GM20431 (cell line): ENCODE results near the gene TSGA10IP.
"Not testable (repeated sequence)": the region's sequence is repeated elsewhere in the genome, so short reads cannot be mapped to it uniquely, and the experiment has no call there.

Experiments
- in situ Hi-C: fragments of 300-500 bp; cut with MseI, MboI; formaldehyde crosslinking; loops from one replicate; pipeline ENCODE4 v1.15.0; 2020; ENCODE audit warnings: low sequenced_read_pairs; ENCODE audit not compliant: unreplicated experiment

The TSGA10IP gene

DNA sequence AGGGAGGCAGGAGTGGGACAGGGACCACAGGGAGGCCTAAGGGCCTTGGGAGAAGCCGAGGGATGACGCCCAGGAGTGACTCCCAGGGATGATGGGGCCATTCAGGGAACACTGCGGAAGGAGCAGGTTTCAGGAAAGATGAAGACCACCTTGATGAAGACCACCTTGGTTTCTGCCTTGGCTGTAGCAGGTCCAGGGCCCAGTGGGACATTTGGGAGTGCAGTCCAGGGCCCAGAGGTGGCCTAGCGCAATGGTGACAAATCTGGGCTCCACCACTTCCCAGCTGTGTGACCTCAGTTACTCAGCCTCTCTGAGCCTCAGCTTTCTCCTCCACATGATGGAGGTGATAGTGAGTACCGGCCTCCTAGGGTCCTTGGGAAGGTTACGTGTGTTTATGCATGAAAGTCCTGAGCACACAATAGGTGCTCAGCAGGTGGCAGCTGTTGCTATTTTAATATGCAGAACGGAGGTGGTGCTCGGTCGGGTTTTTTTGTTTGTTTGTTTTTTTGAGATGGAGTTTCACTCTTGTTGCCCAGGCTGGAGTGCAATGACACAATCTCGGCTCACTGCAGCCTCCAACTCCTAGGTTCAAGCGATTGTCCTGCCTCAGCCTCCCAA lies 770 bp downstream of the TSGA10IP start:
- in situ Hi-C loops: no loop called here

DNA sequence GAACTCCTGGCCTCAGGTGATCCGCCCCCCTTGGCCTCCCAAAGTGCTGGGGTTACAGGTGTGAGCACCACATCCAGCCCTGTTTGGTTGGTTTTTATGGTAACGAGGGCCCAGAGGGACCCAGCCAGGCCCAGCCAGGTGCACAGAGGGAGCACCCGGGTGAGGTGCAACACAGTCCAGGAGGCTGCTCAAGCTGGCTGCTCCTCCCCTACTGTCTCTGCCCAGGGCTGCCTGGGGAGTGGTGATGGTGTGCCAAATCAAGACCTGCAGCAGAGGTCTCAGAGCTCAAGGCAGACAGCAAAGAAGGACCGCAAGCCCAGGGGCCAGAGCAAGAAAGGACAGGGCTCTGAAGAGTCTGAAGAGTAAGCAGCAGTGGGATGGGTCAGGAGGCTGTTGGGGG lies 1.4 kb downstream of the TSGA10IP start:
- in situ Hi-C loops: no loop called here

DNA sequence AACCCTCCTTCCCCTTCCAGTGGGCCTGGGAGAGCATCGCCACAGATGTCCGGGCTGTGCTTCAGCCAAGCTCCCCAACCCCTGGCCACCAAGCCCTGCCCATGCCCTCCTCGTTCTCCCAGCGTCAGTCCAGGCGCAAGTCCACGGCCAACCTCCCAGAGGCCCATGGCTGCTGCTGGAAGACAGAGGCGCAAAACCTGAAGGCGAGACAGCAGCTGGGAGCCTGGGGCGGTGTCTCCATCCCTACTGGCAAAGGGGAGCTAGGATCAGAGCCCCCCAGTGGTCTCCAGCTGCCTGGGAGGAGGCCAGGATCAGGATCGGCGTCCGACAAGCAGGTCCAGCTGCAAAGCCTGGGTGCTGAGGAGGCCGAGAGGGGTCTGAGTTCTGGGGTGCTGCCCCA lies 1.9 kb downstream of the TSGA10IP start:
- in situ Hi-C loops: no loop called here

- in situ Hi-C loops: no loop called here
Measured at GRCh38 chr11:65947603-65948125, 2.4 kb downstream of the TSGA10IP start.

DNA sequence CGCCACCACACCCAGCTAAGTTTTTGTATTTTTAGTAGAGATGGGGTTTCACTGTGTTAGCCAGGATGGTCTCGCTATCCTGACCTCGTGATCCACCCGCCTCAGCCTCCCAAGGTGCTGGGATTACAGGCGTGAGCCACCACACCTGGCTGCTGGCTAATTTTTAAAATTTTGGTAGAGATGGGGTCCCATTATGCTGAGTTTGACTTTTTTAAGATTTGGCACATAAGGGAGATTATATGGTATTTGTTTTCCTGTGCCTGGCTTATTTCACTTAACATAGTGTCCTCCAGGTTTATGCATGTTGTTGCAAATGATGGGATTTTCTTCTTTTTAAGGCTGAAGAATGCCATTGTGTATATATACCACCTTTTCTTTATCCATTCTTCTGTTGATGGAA lies 5.4 kb downstream of the TSGA10IP start:
- in situ Hi-C loops: not testable (repeated sequence)

- in situ Hi-C loops: not testable (repeated sequence)
Measured at GRCh38 chr11:65951641-65952040, 6.4 kb downstream of the TSGA10IP start.

DNA sequence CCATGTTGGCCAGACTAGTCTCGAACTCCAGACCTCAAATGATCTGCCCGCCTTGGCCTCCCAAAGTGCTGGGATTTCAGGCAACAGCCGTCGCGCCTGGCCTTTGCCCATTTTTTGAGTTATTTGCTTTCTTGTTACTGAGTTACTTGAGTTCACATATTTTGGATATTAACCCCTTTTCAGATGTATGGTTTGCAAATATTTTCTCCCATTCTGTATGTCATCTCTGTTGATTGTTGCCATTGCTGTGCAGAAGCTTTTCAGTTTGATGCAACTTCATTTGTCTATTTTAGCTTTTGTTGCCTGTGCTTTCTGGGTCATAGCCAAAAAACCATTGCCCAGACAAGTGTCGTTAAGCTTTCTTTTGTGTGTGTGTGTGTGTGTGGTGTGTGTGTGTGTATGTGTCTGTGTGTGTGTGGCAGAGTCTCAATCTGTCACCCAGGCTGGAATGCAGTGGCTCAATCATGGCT lies 6.8 kb downstream of the TSGA10IP start:
- in situ Hi-C loops: no loop called here

DNA sequence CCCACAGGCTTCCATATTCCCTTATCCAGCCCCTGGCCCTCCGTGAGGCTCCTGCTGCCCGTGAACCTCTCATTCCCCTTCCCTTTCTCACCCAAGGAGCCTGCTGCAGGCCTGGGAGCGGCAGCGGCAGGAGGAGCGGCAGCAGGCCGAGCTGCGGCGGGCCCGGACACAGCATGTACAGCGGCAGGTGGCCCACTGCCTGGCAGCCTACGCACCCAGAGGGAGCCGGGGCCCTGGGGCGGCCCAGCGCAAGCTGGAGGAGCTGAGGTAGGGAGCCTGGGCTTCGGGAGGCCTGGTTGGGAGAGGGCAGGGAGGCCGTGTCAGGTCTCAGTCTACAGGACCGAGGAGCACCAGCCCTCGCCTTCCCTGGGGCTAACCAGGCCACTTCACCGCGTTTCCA lies 8.2 kb downstream of the TSGA10IP start:
- in situ Hi-C loops: no loop called here

- in situ Hi-C loops: no loop called here
Measured at GRCh38 chr11:65954771-65955170, 9.5 kb downstream of the TSGA10IP start.

DNA sequence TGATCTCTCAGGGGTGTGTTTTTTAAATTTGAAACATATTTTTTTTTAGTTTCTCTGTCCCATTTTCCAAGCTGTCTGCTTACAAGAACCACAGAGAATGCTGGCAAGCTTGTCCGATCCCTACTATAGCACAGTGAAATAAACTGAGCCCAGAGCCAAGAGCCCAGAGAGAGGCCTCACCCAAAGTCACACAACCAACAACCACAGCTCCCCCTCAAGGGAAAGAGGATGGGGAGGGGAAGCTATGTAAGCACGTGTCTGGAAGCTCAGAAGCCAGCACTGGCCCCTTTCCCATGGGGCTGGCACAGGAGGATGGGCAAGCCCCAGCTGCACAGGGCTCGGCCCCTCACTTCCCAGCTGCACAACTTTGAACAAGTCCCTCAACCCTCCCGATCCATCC lies 13.0 kb downstream of the TSGA10IP start:
- in situ Hi-C loops: no loop called here

DNA sequence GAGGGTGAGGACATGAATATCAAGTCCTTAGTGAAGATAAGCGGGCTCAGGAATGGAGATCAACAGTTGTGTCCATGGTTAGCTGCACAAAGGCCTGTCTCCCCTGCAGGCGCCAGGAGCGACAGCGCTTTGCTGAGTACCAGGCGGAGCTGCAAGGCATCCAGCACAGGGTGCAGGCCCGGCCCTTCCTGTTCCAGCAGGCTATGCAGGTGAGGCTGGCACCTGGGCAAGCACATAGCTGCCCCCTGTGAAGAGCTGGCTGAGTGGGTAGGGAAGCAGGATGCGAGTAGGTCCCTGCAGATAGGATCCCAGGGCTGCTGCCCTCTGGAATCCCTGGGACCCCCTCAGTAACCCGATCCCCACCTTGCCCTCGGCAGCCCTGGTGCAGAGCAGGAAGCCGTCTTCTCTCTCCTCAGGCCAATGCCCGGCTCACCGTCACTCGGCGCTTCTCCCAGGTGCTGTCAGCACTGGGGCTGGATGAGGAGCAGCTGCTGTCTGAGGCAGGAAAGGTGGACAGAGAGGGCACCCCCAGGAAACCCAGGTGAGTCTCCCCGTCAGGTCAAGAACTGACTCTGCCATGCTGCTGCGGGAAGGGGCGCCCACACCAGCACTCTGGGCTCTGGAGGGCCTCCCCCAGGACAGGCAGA lies 13.6 kb downstream of the TSGA10IP start:
- in situ Hi-C loops: no loop called here

GRCh38 chr11:65960824-65961266 lies 15.6 kb downstream of the TSGA10IP start:
- in situ Hi-C loops: no loop called here

- in situ Hi-C loops: no loop called here
Measured at GRCh38 chr11:65961267-65962140, 16.2 kb downstream of the TSGA10IP start, which contains the start of gene SART1. Gene SART1, plus strand, starts transcription at chr11:65961734. Its CDS starts 47 bp downstream, at chr11:65961781.

GRCh38 chr11:65962141-65962564 lies 16.9 kb downstream of the TSGA10IP start:
- in situ Hi-C loops: no loop called here

GRCh38 chr11:65964906-65965305 lies 19.6 kb downstream of the TSGA10IP start:
- in situ Hi-C loops: no loop called here

DNA sequence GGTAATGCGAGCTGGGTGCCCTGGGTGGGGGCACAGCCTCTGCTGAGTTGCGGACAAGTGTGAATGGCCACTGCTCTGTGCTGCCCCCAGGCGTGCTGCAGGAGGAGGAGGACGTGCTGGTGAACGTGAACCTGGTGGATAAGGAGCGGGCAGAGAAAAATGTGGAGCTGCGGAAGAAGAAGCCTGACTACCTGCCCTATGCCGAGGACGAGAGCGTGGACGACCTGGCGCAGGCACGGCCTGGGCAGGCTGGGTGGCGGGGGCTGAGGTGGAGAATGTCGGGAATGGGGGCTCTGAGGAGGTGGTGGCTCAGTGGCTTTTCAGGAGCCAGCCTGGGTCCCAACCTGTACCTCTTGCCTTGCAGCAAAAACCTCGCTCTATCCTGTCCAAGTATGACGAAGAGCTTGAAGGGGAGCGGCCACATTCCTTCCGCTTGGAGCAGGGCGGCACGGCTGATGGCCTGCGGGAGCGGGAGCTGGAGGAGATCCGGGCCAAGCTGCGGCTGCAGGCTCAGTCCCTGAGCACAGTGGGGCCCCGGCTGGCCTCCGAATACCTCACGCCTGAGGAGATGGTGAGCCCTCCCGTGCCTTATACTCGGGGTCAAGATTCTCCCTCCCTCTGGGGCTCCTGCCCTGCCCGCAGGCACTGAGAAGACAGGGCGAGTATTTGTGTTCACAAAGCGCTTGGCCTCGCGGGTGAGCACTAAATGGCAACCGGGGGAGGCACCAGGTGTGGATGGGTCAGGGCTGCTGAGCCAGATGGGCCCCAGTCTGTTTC lies 20.9 kb downstream of the TSGA10IP start:
- in situ Hi-C loops: no loop called here

- in situ Hi-C loops: no loop called here
Measured at GRCh38 chr11:65967329-65967934, 22.2 kb downstream of the TSGA10IP start.

DNA sequence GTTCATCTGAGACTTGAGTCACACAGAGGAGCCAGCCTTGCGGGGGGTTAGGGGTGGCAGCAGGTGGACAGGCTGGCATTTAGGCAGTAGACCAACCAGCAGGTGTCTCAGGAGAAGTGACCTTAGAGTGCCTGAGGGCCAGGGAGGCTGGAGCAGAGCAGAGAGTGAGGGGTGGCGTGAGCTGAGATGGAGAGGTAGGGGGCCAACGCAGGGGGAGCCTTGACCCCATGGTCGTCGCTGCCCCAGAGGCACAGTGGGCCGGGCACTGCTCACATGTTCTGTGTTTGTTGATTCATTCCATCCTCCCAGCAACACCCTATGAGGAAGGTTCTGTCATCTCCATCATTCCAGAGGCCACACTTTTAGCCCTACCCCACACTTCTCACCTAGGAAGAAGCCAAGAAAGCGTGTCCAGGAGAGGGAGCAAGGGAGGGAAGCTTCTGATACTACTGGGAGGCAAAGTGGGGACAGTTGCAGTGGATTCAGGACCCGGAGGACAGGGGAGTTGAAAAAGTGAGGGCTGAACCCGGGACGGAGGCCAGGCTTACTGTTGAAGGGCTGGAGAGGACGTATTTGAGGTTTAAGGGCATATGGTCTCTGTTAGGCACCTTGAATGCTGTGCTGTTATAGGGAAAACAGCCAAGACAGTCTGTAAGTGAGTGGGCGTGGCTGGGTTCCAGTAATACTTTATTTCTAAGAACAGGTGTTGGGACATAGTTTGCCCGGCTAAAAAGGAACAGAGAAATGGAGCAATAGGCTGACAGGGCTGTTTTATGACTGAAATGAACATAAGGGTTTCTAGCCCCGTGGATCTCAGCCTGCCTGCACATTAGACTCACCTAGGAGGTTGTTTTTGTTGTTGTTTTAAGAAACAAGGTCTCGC lies 23.6 kb downstream of the TSGA10IP start:
- in situ Hi-C loops: no loop called here
